NCI-H1105 (cell line): ENCODE data around the gene CUEDC1.
A peak's percentile ranks its signal among the peaks of the same experiment; 100 is the strongest.

Source experiments
- DNase-seq: peaks from one replicate; lab custom pipeline; 2025; lab: John Stamatoyannopoulos, UW

The CUEDC1 gene

DNA sequence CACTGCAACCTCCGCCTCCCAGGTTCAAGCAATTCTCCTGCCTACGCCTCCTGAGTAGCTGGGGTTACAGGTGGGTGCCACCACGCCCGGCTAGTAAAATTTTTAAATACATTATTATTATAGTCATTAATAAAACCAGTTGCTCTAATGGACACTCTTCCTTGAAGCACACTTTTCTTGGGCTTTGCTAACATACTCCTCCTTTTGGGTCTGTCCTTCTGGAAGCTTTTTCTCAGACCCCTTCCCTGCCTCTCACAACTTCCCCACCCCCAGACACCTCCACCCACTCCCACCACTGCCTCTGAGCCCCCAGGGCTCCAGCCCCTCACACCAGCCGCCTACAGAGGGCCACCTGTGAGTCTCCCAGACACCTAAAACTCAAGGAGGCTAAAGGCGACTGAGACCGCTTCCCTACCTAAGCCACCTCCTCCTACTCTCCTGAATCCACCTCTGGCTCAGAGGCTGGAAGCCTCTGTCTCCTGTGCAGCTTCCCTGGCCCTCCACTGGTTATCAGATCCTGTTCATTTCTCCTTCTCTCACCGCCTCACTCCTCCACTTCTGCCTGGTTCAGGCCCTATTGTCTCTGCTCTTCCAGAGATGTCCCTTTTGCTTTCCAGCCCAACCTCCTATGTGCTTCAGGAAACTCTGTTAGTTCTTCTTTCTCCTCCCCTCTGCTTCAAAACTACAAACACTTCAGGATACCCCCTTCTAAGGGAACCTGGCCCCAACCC is 2.1 kb upstream of the CUEDC1 start:
- no peak for DNase-seq

DNA sequence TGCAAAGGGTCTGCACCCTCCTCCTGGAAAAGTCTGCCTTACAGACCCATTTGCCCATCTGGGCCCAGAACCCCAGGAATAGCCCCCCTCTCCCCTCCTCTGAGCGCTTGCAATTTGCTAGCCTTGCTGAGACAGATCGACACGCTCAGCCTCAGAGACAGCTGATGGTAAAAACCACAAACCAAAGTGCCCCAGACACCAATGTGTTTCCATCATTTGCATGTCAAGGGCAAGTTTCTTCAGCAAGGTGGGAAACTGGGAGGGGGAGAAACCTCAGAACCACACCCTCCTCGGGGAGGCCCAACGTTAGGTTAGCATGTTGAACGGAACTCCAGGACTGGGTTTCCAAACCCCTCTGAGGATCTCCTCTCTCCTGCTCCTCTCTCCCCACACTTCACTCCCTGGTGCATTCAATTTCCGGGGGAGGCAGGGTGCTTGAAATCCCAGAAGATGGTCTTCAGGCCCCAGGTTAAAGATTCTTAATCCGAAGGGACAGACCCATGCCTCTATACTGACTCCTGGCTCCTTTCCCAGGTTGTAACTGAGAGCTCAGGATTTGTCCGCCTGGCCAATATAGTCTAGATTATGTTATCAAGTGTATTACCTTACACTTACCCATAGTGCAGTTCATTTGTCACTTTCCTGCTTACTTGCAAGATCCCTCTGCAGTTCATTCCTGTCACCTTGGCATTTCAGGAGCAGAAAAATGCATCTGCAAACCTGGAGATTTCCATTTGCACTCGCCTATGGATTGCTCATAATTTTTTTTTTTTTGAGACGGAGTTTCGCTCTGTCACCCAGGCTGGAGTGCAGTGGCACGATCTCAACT is 1.3 kb upstream of the CUEDC1 start:
- DNase-seq, result no peak

DNA sequence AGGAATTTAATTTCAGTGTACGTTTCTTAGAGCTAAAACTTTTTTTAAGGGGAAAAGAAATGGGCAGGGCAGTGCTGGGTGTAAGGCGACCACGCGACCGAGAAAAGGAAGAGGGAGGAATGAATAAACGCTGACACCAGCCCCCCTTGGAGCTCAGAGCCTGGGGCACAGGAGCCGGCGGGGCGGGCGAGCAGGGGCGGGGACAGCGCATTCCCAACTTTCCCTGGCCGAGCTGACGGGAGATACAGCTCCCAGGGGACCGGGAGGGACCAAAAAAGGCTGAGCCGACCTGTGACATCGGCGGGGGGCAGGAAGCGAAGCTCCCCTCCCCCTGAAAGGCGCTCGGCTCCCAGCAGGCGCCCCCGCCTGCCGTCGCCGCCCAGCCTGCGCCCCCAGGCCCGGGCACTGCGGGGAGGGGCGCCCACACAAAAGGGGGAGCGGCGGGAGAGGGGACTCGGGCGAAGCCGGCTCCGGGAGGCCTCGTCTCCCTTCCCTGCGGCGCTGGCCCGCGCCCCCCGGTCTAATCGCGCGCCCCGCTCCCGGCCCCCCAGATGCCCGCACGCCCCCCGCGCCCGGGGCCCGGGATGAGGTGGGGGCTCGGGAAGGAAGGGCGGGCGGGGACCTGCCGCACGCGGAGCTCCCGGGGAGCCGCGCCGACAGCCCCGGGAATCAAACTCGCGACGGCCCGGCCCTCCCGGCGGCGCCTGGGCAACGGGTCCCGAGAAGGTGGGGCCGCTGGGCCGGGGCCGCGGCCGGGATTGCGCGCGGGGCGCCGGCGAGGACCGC is 622 bp downstream of the CUEDC1 start:
- DNase-seq, result peak; percentile 51

DNA sequence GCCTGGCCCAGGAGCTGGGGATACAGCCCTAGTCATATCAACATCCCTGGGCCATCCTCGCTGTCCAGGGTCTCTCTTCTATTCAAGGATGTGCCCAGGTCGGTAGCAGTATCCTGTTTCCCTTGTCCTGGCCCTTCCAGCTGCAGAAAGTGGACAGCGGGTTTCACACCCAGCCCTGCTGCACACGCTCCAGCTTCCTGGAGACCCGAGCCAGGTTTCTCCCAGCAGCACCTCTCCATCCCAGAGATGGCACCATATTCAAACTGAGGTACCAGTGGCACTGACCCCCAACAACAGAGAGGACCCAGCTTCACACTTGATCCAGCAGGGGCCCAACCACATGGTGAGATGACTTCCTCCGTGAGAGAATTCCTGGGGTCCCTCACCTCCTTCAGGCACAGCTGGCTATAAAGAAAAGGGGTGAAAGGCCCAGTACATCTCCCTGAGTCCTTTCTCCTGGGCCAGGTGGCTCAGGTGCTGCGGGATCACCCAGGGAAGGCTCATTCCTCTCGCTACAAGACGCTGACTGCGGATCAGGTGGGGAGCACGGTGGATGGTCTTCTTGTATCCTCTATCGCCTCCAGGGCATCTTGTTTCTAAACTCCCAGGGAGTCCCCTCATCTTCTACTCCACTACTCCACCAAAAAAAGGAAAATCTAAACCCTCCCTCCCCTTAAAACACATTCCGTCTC is 1.4 kb downstream of the CUEDC1 start:
- DNase-seq, result no peak

DNA sequence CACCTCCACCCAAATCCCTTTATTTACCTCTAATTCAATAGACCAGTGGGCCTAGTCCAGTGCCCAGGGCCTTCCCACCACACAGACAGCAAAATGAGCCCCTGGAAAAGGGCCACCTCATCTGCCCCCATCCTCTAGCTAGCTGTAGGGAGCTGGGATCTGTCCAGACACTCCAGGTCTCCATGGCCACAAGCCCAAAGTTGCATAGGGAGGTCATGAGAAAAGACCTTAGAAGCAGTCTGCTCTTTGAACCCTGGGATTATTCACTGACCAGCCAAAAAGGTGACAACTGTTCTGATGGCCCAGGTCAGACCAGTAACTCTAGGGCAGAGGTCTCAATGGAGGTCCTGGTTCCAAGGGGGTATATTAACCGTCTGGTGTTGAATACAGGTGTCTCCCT is 2.0 kb downstream of the CUEDC1 start:
- DNase-seq, result no peak

DNA sequence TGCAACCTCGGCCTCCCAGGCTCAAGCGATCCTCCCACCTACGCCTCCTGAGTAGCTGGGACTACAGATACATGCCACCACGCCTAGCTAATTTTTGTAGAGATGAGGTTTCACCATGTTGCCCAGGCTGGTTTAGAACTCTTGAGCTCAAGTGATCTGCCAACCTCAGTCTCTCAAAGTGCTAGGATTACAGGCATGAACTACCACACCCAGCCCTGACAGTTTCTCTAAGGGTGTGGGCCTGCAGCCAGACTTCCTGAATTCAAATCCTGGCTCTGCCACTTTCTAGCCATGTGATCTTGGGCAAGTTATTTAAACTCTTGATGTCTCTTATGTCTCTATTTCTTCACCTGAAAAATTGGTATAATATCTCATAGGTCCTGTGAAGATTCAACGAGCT is 5.6 kb downstream of the CUEDC1 start:
- no peak for DNase-seq

DNA sequence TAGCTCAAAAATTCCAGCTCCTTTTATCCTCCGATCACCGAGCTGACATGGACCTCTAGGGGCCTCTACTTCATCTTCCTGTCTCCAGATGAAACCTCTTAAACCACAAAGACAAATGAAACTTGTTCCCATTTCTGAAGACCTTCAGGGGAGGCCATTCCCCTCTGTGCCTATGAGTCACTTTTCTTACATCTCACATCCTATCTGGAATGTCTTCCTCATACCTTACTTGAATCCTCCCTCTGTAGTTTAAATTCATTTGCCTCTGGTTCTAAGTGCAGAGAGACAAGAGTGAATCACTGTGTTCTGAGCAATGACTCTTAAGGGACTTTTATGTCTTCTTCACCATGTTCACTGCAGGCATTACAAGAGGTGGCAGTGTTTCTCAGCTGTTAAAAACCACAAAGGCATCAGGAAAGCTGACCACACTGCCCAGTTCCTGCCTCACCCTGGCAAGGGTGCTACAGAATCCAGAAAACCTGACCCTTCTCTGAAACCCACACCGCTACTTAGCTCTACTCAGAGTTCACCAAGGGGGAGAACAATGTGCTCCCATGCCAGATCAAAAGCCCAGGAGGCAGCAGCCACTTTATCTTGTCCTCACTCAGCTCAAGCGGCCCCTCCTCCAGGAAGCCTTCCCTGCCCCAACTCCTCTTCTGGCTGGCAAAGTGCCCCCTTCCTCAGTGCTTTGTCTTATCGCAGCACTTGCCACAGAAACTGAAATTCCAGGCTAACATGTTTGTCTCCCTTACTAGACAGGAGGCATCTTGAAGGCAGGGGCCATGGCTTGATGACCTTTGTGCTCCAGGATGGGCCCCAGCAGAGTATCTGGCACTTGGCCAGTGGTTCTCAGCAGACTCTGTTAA is 6.4 kb downstream of the CUEDC1 start:
- no peak for DNase-seq

DNA sequence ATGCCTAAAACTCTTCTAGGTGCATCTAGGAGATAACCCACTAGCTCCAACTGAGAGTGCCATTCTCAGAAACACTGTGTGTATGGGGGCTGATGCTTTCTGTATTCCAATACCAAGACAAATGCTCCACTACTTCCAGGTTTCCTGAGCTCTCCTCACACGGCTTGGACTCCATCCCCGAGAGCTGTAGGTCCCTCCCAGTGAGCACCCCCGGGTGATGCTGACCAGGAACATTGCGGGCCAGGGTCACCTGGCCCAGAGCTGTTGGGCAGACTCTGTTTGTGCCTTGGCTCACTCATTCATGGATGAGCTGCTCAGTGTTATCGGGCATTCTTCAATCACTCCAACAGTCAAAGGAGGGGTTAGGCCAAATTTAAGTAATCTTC is 7.0 kb downstream of the CUEDC1 start:
- DNase-seq, result no peak

DNA sequence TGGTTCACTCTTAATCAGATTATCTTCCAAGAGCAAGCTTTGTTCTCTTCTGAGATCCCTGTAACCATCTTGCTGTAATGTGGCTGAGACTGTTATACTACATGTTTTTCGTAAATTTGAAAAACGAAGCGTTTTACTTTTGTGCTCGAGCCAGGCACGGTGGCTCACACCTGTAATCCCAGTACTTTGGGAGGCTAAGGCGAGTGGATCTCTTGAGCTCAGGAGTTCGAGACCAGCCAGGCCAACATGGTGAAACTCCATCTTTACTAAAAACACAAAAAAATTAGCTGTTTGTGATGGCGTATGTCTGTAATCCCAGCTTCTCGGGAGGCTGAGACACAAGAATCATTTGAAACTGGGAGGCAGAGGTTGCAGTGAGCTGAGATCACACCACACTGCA is 7.8 kb downstream of the CUEDC1 start:
- DNase-seq, result no peak

DNA sequence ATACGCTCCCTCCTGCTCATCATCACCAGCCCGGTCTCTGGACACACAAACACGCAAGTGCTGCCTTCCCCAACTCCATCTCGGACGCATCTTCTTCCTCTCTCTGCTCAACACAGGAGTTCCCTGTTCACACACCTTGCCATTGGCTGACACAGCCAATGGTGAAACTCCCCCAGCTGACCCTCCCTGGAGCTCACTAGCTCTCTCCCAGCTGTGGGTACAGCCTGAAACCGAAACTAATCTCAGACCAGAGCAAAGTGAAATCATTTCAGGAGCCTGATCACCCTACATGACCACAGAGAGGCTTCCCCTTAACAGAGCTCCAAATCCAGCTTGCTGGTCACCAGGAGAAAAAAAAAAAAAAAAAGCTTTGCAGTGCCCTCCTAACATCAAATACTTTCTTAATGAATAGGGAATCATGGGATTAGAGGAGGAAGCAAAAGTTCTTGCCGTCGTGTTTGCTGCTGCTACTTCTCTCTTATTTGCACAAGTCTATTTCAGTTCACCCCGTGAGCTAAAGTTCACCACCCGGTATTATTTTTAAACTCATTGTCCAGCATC is 8.3 kb downstream of the CUEDC1 start:
- peak; percentile 42 for DNase-seq

DNA sequence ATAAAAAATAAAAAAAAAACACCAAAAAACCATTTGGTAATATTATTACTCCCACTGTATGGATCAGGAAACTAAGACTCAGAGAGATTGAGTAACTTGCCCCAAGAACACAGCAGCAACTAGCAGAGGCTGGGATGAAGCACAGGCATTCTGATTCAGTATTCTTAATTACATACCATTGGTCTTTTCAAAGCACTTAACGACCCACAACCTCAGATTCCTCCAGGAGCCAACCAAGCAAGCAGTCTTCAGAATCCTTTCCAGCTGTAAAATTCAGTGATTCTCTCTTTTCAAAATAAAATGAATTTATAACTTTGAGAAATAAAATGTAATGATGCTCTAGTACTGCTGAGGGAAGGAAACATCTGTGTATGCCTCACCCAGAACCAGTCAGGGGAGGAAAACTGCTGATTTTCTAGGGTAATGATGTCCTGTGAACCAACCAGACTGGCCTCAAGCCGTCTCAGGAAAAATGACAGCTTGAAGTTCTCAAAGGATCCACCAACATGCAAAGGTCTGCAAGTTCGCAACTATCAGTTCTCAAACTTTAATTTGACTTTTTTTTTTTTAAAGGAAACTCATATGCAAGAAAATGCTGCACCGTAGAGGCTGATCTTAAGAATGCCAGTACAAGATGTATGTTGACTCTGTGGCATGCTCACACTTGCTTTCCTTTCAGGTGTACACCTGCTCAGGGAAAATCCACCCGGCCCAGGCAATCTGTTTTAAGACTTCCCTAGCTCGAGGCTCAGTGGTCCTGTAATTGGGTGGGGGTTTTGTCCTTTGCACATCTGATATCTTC is 9.0 kb downstream of the CUEDC1 start:
- DNase-seq, result no peak

DNA sequence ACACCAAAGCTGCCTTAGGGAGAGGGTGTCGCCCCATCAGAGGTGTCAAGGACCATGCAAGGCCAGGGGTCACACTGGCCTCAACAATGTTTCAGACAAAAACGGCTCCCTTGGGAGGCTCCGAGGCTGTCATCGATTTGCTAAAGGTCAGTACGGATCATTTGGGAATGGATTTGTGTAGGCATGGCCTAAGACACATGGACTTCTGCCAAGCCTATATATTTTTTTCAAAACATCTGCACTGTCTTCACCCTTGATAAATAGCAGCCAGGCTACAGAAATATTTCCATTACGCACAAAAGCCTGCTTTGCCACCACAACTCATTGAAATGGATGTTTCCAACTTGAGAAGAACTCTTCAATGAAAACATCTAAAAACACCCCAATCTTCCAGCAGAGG is 10.3 kb downstream of the CUEDC1 start:
- no peak for DNase-seq

DNA sequence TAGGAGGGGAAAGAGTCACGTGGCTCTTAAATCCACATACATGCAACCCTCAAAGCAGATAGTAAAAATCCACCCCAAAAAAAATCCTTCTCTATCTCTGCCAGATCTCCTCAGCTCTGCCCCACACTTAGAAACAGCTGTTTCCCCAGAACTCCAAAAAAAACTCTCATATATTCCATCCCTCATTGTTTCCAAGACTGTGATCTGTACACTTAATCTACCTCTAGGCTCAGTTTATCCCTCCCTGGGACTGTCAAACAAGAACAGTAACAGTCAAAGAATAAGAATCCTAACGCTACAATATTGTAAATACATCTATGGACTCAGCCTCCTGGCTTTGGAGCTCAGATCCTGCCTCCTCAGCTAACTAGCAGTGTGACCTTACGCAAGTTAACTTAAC is 11.6 kb downstream of the CUEDC1 start:
- no peak for DNase-seq

DNA sequence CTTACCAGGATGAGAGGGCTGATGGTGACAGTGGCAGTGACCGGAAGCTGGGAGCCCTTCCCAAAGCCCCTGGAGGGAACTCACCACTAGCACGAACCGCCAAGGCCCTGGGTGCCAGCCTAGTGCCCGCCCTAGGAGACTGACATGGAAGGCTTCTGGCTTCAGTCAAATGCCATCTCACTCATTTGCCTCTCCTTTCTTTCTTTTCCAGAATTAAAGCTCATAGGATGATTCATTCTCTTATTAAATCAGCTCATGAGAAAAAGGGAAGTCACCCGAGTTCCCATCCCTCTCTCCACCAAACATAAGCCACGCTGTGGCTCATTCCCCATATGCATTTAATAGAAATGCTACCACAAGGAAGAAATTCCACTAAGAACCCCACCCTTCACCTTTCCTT is 12.1 kb downstream of the CUEDC1 start:
- DNase-seq, result no peak

DNA sequence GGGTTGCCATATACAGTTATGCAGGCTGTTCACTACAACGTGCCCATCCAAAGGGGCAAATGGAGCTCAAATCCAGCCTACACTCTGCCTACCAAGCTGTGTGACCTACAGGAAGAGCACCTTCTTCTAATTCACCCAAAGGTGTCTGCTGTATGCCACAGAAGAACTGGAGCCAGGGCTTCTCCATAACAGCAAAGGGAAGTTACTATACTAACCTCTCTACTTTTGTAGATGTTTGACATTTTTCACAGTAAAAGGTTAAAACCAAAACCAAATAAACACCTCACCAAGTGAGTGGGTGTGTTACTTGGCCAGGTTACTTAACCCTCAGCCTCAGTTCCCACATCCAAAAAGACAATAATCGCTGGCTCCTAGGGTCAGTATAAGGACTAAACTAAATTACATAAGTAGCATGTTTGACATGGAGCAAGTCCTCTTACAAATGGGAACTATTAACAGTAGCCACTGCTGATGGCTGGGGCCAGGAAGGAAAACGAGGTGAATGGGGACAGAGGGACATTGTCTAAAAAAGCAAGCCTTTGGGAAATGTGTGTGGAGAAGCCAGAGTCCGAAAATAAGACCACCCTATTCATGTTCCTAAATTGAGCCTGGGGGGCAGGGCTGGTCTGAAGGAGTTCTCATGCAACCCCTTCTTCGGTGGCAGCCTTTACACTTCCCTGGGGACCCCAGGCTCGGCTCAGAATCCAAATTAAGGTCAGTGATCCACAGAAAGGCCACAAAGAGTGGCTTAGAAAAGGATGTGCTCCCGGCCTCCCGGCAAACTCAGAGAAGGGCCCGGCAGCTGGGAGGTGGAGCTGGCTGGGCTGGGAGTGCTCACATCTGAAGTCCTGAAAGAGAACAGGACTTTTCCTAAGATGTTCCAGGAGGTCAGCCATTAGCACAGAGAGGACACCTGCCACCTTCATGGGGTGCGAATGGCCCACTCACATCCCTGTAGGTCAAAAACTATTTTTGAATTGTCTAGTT is 13.5 kb downstream of the CUEDC1 start:
- no peak for DNase-seq

DNA sequence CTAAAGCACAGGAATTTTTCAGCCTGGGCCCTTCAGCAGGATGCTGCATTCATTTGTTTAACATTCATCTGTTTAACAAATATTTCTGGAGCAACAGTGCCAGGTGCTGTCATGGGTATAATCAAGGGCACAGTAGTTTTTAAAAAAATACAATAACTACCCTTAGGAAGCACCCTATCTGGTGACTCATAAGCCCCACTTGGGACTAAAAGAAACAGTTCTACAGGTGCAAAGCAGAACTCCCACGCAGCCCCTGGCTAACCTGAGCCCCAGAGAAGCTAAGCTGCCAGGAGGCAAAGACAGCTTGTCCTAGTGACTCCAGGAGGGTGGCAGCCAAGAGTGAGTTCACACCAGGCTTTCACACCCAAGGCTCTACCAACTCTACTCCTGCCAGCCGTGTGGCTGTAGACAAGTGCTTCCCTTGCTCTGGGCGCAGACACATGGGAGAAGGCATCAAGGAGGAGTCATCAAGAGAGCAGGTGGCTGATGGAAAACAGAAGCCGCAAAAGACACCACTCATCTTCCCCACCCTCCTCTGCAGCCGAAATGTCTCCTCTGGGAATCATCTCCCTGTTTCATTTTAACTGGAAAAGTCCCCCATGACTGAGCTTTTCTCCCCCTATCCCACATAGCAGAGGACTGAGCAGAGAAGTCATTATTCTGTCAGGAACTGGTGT is 14.4 kb downstream of the CUEDC1 start:
- no peak for DNase-seq

DNA sequence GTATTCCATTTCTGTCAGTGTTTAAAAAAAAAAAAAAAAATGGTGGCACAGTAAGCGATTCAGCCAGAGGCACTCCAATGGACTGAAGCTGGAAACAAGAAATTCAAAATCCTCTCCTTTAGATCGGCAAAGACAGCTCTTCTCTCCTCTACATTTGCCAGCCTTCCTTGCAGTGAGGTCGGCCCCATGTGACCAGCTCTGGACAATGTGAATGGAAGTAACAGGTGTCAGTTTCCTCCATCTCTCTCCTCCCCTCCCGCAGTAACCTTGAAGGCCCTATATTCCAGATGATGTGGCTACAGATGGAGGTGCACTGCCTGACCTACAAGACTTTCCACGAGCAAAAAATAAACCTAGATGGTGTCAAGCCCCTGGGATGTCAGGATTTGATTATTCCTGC is 15.0 kb downstream of the CUEDC1 start:
- no peak for DNase-seq

DNA sequence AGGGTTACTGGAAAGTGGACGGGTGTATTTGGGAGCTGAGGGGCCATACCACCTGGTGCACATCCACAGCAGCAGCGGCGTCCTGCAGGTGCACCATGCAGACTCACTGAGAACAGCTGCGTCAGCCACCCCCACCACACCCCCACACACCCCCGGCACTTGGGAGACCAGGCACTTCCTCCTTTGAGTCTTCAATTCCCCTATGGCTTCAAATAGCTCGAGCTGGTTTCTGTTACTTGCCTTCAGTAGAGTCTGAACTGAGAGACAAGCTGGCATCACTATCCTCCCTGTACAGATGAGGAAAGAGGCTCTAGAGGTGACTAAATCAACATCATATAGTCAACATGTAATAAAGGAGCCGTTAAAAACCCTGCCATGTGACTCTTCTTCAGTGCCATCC is 15.4 kb downstream of the CUEDC1 start:
- DNase-seq, result peak; percentile 43
